GM18867 (cell line): ENCODE data around the gene DNAH1.

Experiments used
- ATAC-seq: cut with Tn5 transposase; IDR thresholded peaks from one replicate; pipeline ENCODE4 v1.9.1; 2021; ENCODE audit warnings: mild to moderate bottlenecking, moderate library complexity; ENCODE audit not compliant: unreplicated experiment

Gene DNAH1

DNA sequence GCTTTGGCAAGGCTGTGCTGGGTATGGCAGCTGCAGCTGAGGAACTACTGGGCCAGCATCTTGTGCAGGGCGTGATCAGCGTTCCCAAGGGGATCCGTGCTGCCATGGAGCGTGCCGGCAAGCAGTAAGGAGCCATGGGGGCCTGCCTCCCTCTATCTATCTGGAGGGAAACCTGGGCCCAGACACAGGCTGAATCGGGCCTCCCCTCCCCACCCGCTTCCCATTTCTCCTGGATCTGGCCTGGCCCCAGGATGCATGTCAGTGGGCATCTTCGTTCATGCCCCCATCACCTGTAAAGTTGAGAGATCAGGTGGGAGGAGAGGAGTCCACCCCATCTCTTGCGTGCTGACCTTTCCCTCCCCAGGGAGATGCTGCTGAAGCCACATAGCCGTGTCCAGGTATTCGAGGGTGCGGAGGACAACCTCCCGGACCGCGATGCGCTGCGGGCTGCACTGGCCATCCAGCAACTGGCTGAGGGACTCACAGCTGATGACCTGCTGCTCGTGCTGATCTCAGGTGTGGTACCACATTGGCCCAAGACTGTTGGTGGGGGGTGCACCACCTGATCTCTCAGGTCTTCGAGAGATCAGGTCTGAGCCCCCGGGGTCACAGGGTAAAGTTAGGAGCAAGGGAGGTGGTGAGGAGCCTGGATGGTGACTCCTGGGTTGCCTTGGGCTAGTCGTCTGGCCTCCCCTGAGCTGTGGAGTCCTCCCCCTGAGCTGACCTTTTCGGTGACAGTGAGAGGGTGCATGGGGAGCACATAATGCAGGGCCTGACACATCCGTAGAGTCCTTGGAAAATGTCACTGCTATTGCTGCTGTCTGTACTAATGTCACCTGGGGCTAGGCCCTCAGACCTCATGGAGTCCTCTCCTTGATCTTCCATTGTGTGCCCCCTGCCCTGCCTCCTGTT is 25.3 kb upstream of the DNAH1 start:
- ATAC-seq: no peak

DNA sequence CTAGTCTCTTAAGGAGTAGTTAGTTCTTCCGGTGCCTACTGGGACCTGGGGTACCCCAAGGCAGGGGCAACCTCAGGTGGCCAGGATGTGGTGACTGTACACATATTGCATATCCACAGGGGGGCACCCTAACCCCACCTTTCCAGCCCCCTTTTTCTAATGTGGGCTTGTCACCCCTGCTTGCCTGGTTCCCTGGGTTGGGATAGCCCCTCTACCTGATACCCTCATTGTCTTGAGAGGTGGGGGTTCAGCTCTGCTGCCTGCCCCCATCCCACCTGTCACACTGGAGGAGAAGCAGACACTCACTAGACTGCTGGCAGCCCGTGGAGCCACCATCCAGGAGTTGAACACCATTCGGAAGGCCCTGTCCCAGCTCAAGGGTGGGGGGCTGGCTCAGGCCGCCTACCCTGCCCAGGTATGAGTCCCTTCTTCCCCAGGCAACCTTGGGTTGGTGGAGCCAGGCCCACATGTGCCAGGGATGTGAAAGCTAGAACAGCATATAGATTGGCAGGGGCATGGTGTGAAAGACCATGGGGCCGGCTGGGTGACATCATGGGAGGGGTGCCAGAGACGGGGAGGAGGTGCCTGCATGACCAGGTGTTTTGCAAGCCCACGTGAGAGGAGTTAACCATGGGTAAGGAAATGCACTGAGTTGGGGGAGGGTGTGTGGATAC is 24.5 kb upstream of the DNAH1 start:
- ATAC-seq: no peak

DNA sequence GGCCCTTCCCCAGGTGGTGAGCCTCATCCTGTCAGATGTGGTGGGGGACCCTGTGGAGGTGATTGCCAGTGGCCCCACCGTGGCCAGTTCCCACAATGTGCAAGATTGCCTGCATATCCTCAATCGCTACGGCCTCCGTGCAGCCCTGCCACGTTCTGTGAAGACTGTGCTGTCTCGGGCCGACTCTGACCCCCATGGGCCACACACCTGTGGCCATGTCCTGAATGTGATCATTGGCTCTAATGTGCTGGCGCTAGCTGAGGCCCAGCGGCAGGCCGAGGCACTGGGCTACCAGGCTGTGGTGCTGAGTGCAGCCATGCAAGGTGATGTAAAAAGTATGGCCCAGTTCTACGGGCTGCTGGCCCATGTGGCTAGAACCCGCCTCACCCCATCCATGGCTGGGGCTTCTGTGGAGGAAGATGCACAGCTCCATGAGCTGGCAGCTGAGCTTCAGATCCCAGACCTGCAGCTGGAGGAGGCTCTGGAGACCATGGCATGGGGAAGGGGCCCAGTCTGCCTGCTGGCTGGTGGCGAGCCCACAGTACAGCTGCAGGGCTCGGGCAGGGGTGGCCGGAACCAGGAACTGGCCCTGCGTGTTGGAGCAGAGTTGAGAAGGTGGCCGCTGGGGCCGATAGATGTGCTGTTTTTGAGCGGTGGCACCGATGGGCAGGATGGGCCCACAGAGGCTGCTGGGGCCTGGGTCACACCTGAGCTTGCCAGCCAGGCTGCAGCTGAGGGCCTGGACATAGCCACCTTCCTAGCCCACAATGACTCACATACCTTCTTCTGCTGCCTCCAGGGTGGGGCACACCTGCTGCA is 23.7 kb upstream of the DNAH1 start:
- no peak for ATAC-seq

DNA sequence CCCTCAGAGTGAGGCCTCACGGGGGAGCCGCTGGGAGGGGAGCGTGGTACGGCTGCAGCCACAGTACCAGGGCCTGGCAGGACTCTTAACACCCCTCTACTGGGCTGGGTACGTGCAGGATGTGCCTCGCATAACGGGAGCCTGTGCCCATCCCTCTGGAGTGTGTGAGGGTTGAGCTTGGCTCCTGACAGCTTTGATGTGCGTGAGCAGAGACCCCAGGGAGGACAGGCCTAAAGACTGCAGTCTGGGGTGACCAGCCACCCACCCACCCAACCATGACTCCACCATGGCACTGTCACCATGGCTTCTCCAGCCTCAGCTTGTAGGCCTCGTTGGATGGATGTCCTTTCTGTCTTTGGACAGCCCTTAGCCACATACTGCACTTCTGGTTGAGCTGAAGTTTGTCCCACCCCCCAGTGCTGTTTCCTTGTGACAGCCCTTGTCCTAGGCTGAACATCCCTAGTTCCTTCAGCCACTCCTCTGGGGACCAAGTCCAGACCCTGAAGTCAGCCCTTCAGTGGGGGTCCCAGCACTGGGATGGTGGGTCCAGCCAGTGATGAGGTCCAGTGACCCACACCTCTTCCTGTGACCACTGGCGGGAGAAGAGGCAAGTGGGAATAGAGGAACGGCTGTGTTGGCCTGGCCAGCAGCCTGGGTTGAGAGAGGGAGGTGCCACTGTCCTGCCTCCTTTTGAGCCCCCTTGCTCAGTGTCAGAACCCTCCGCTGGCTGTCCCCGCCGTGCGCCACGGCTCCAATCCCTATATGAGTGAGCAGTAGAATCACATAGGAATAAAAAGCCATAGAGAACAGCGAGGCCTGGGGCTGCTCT is 22.4 kb upstream of the DNAH1 start:
- ATAC-seq: no peak

GRCh38 chr3:52294320-52295150 is 21.6 kb upstream of the DNAH1 start:
- ATAC-seq: no peak

DNA sequence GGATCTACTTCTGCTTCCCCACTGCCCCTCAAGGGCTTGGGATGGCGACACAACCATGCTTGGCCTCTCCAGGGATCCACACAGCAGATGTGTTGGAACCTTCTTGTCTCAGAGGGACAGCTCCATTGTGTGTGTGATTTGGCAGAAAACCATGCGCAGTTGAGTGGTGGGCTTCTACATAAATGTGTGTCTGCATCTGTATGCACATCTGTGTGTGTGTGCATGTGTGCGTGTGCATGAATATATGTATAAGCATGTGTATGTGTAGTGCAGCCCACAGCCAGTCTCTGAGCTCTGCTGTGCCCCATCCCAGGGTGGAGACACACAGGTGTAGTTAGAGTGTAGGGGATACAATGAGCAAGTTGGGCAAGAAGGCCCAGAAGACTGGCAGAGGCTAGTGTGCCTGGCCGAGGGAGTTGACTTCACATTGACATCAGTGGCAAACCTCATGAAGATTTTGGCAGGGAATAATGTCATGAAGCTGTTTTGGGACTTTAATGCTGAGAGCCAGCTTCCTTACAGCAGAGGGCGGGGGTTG is 20.4 kb upstream of the DNAH1 start:
- no peak for ATAC-seq

- ATAC-seq: no peak
These were observed 18.6 kb upstream of the DNAH1 start for GRCh38 chr3:52297242-52298148.

DNA sequence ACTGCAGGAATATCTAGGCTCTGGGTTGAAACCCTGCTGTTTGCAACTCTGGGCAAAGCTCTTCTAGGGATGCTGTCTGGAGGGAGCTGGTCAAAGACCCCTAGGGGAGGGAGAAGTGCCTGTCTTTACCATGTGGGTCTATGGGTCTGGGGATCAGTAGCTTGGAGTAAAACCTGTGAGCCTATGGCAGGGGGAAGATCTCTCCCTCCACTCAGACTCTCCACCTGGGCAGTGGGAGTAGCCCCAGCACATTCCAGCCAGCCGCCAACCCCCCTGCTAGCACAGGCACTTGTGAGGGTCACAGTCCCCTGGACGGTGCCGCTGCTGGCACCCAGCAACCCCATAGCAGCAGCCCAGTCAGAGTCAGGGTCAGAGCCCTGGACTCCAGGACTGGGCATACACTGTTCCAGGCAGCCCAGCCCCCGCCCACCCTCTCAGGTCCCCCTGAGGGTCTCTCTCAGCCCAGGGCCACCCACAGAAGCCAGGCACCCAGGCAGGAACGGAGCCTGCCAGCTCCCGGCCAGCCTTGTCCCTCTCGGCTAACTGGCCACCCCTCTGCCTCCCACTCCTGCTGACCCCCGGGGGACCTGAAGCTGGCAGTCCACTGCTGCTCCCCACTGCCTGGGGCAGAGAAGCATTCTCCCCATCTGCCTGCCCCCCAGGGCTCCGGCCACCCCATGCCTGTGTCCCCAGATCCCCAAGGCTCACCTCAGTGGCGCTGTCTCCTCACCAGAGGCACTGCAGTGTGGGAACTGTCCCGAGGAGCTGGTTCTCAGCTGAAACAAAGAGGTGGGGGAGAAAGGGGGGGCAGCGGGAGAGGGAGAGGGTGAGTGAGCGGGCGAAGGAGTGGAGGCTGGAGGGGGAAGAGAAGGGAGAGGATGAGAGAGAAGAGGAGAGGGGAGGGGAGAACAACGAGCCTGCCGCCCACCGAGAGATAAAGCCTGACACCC is 17.7 kb upstream of the DNAH1 start:
- ATAC-seq: no peak

- no peak for ATAC-seq
These were observed 16.8 kb upstream of the DNAH1 start for GRCh38 chr3:52299247-52299878.

- no peak for ATAC-seq
These were observed 16.1 kb upstream of the DNAH1 start for GRCh38 chr3:52299879-52300611.

DNA sequence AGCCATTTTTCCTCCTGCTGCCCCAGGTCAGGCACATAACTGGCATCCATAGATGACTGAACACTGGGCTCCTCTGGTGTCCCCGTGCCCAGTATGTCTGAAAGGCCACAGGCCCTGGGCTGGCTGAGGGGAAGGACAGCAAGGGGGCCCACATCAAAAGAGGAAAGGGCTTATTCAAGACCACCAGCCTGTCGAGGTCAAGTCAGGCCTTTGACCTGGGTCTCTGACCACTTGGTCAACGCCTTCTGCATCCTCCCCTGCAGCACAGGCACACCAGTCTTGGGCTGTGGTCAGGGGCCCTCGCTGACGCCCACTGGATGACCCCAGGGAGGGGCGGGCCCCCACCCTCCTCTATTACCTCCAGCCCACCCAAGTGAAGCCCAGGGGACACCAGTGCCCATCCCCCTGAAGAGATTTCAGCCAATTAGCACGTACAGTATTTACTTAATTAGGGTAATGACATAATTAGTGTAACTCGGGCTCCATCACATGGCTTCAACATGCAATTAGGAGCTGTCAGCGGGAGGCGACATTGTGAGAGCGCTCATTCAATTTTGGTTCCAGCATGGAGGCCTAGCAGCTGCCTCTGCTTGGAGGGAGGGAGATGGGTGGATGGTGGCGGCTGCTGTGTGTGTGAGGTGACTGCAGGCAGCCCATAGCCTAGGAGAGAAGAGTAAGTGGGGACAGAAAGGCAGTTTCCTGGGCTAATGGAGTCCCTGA is 13.5 kb upstream of the DNAH1 start:
- no peak for ATAC-seq

DNA sequence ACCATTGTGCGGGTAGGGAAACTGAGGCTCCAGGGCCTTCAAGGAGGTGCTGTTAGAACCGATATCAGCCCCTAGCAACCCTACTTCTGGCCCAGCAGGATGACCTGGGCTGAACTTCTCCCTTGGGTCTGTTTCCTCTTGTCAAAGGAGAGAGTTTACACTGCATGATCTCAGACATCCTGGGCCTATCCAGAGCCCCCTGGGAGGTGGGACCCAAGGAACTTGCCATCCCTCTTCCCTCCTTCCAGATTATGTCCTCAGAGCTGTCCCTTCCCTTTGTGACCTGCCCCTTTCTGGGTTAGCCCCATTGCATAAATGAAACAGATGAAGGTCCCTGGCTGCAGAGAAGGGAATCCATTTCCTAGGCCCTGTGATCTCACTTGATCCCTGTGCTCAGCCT is 12.3 kb upstream of the DNAH1 start:
- ATAC-seq: no peak

DNA sequence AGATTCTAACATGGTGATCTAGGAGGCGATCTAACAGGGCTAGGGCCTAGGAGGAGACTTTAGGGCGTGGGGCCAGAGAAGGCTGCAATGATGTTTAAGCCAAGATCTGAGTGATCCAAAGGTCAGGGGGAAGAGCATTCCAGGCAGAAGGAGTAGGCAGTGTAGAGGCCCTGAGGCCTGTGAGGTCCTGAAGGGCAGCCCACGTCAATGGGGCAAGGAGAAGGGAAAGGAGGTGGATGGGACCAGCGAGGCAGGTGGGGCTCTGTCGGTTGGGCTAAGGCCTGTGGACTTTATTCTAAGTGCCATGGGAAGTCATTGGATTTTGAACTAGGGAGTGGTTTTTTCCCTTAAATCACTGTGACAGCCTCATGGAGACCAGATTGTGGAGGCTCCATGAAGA is 10.2 kb upstream of the DNAH1 start:
- no peak for ATAC-seq

DNA sequence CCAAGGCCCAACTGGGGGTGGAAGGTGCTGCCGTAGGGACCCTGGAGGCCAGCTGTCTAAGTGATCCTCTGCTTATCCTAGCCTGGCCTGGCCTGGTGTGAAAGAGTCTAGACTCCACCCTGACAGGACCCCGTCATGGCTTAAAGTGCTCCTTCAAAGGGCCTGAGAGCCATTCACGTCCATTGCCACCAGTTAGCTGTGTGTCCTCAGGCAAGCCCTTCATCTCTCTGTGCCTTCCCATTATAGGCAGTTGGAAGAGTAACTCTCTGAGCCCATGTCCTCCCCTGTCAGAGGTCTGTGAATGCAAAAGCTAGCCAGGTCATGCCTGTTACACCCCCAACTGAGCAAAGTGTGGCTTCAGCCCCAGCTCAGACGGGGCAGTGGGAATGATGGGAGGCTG is 9.1 kb upstream of the DNAH1 start:
- ATAC-seq: no peak

DNA sequence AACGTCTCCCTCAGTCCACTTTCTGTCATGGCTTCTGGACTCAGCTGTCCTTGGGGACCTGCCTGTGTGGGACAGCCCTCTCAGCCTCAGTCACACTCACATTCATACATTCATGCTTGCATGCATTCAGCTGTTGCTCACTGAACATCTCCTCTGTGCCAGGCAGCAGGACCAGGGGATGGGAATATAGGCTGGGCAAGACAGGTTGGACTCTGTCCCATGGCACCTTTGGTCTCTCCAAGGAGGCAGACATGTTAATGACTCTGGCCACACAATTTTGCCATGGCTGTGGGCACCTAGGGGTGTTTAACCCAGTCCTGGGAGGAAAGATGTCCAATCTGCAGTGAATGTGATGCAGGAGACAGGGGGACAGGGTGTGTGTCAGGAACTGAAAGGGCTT is 7.8 kb upstream of the DNAH1 start:
- ATAC-seq: no peak
